Caco-2 (cell line): ENCODE results near the gene PTPRN2. TPM values are rescaled to one million over a fixed set of nuclear protein-coding genes. Genes with fewer than 3 reads are reported as not detected.

Experiments
- BruUV-seq: library from RNA; stranded (reverse); fragments of 400-500 nt; replicated peaks from 2 replicates; lab custom pipeline; 2021; lab: Mats Ljungman, UMichigan
- CTCF ChIA-PET: fragments of 300-600 bp; sonication (Branson Sonifier 250); formaldehyde crosslinking; loops from one replicate; lab custom pipeline; 2022; ENCODE audit warnings: antibody characterized with exemption; lab: Charles Lee
- POLR2A ChIA-PET: fragments of 300-600 bp; sonication (Branson Sonifier 250); formaldehyde crosslinking; loops from one replicate; lab custom pipeline; 2022; ENCODE audit warnings: antibody characterized with exemption; lab: Charles Lee
- DNase-seq, 2 experiments: peaks; one replicate each; pipeline versions ENCODE4 v3.0.0 to v3.0.0-alpha.2; 2020 to 2022
- H3K27me3 ChIP-seq: replicated peaks from 2 replicates; pipeline ENCODE4 v1.6.0; 2011; ENCODE audit warnings: low read length; ENCODE audit not compliant: control insufficient read depth, insufficient read depth
- H3K36me3 ChIP-seq: 2 replicates; pipeline ENCODE4 v1.5.1; 2011; ENCODE audit warnings: low read length; ENCODE audit not compliant: control insufficient read depth, insufficient read depth
- H3K4me1 ChIP-seq: fragments of 250-450 bp; sonication (Bioruptor Pico); 2 replicates; pipeline ENCODE4 v1.5.1; 2020; ENCODE audit warnings: mild to moderate bottlenecking
- H3K4me3 ChIP-seq: 2 replicates; pipeline ENCODE4 v1.5.1; 2011; ENCODE audit warnings: low read depth, mild to moderate bottlenecking, control low read depth, low read length
- H3K9me3 ChIP-seq: fragments of 250-450 bp; sonication (Bioruptor Pico); 2 replicates; pipeline ENCODE4 v1.5.1; 2020; ENCODE audit warnings: mild to moderate bottlenecking, moderate library complexity
- H3K27ac Mint-ChIP-seq: one replicate; pipeline ENCODE4 v1.8.0; 2022; ENCODE audit warnings: mixed read lengths; ENCODE audit not compliant: unreplicated experiment
- H3K27me3 Mint-ChIP-seq: one replicate; pipeline ENCODE4 v1.8.0; 2022; ENCODE audit warnings: mixed read lengths; ENCODE audit not compliant: insufficient read depth, unreplicated experiment
- H3K36me3 Mint-ChIP-seq: one replicate; pipeline ENCODE4 v1.8.0; 2022; ENCODE audit warnings: mild to moderate bottlenecking, mixed read lengths; ENCODE audit not compliant: insufficient read depth, unreplicated experiment
- H3K4me1 Mint-ChIP-seq: one replicate; pipeline ENCODE4 v1.8.0; 2022; ENCODE audit warnings: low read depth, mixed read lengths; ENCODE audit not compliant: unreplicated experiment
- H3K4me3 Mint-ChIP-seq: one replicate; pipeline ENCODE4 v1.8.0; 2022; ENCODE audit warnings: mild to moderate bottlenecking, moderate library complexity, mixed read lengths; ENCODE audit not compliant: unreplicated experiment
- H3K9me3 Mint-ChIP-seq: one replicate; pipeline ENCODE4 v1.8.0; 2022; ENCODE audit warnings: mixed read lengths; ENCODE audit not compliant: unreplicated experiment
- intact Hi-C: fragments of 100-400 bp; cut with micrococcal nuclease; formaldehyde crosslinking; loops from one replicate; pipeline ENCODE4 v1.10.0; 2022; ENCODE audit not compliant: unreplicated experiment
- total RNA-seq: library from RNA; stranded (reverse); gene quantifications from 2 replicates; pipeline ENCODE4 v1.2.3, GENCODE V29; 2022
- TF ChIP-seq, protein P1 (sequence below), 2 experiments: fragments of 200-600 bp in 1 of 2; IDR thresholded peaks; 1 replicate in 1 of 2; 2 replicates in 1 of 2; pipeline versions ENCODE4 v1.5.1 to v1.8.0; 2011 to 2022; ENCODE audit warnings: antibody characterized with exemption in 1 of 2, control low read depth in 1 of 2, inconsistent platforms in 1 of 2, low read depth in 1 of 2, low read length in 1 of 2, mild to moderate bottlenecking in 1 of 2, moderate library complexity in 1 of 2; ENCODE audit not compliant: insufficient read depth in 1 of 2, severe bottlenecking in 1 of 2, unreplicated experiment in 1 of 2

The PTPRN2 gene
- total RNA-seq, 1 experiment from 2014 or later: 1.4 TPM

DNA sequence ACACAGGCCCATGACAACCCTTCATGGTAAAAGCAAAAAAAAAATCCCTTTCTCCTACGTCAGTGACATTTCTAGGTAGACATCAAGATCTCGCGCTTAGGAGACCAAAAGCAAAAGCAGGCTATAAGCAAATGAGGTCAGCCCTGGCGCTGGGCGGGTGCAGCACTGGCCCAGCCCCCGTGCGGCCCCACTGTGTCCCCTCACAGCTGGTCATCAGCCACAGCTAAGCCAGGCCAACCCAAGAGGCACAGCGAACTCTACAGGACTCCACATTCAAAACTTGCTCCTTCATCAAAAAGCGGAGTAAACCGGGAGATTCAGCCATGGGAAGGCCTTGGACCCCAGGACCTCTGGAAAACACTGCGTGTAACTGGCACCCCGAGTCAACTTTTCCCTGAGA is 113.7 kb downstream of the PTPRN2 start:
- no peaks in the 10 kb centered on the region for H3K4me1 Mint-ChIP-seq
- H3K36me3 Mint-ChIP-seq: no peaks in the 10 kb centered on the region
- H3K9me3 Mint-ChIP-seq: no peaks in the 10 kb centered on the region

DNA sequence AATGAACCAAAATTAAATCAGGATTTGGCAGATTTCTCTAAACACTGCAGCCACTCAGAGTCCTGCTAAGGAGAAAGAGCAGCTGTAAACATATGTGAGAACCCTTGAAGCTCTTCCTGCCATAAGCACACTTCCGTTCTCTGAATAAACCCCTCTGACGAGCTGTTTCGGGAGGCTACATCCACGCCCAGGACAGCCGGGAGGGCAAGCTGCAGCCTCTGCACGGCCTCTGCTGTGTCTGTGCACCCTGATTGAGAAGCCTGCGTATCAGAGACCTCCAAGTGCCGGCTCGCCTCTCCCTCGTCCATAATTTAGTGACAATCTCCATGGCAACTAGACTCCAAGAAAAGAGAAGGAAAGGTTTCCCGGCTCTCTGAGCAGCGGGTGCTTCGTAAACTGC is 114.4 kb downstream of the PTPRN2 start:
- H3K4me1 Mint-ChIP-seq: no peaks in the 10 kb centered on the region
- H3K4me1 ChIP-seq: no peaks in the 10 kb centered on the region
- H3K27ac Mint-ChIP-seq: no peak overlapping the region
- no peaks in the 10 kb centered on the region for H3K9me3 Mint-ChIP-seq
- no peaks in the 10 kb centered on the region for H3K36me3 Mint-ChIP-seq
- no peaks in the 10 kb centered on the region for H3K36me3 ChIP-seq
- intact Hi-C loops: no loop called here
- TF ChIP-seq, protein P1, sequence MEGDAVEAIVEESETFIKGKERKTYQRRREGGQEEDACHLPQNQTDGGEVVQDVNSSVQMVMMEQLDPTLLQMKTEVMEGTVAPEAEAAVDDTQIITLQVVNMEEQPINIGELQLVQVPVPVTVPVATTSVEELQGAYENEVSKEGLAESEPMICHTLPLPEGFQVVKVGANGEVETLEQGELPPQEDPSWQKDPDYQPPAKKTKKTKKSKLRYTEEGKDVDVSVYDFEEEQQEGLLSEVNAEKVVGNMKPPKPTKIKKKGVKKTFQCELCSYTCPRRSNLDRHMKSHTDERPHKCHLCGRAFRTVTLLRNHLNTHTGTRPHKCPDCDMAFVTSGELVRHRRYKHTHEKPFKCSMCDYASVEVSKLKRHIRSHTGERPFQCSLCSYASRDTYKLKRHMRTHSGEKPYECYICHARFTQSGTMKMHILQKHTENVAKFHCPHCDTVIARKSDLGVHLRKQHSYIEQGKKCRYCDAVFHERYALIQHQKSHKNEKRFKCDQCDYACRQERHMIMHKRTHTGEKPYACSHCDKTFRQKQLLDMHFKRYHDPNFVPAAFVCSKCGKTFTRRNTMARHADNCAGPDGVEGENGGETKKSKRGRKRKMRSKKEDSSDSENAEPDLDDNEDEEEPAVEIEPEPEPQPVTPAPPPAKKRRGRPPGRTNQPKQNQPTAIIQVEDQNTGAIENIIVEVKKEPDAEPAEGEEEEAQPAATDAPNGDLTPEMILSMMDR (IDR thresholded peaks at IDR 0.05; ENCODE audit: insufficient read depth in 1 of 2, low read depth in 1 of 2, low read length in 1 of 2, severe bottlenecking in 1 of 2, unreplicated experiment in 1 of 2): no peak
- POLR2A ChIA-PET: no interaction called here
- H3K4me3 Mint-ChIP-seq: no peak overlapping the region
- no peaks in the 10 kb centered on the region for H3K9me3 ChIP-seq
- no peak for DNase-seq
- no peaks in the 10 kb centered on the region for H3K27me3 ChIP-seq
- H3K4me3 ChIP-seq: no peak overlapping the region
- CTCF ChIA-PET: no interaction called here
- H3K27me3 Mint-ChIP-seq: no peaks in the 10 kb centered on the region
- BruUV-seq: no TSS peak

More for the DNA sequence above, 113.7 kb downstream of the PTPRN2 start:
- intact Hi-C loops: no loop called here
- Histone ChIP-seq H3K27me3 (no peaks in the 10 kb centered on the region), H3K9me3 (no peaks in the 10 kb centered on the region), H3K4me3 (no peak overlapping the region), H3K4me1 (no peaks in the 10 kb centered on the region), H3K36me3 (no peaks in the 10 kb centered on the region)
- no peak for DNase-seq
- BruUV-seq: no TSS peak
- ChIA-PET POLR2A (no interaction called here), CTCF (no interaction called here)
- no peaks in the 10 kb centered on the region for H3K27me3 Mint-ChIP-seq
- H3K4me3 Mint-ChIP-seq: no peak overlapping the region
- H3K27ac Mint-ChIP-seq: no peak overlapping the region
- TF ChIP-seq, protein P1 (IDR thresholded peaks at IDR 0.05; ENCODE audit: insufficient read depth in 1 of 2, low read depth in 1 of 2, low read length in 1 of 2, severe bottlenecking in 1 of 2, unreplicated experiment in 1 of 2): no peak

DNA sequence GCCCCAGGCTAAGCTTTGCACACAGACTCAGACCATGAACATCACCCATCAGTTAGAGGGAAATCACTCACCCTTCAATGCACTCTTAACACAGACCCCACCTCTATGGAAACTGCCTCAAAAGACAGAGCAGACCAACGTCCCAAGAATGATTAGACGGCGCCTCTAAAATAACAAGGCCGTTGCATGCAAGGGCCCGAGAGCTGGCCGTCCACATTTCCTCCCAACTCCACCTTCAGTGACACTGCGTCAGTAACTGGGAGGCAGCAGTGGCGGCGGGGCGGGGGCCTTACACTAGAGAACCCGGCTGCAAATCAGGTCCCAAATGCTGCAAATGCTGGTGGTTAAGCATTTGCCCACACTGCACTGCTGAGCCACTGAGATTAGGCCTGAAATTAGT is 115.0 kb downstream of the PTPRN2 start:
- Histone ChIP-seq H3K27me3 (no peaks in the 10 kb centered on the region), H3K4me3 (no peak overlapping the region), H3K36me3 (no peaks in the 10 kb centered on the region), H3K9me3 (no peaks in the 10 kb centered on the region), H3K4me1 (no peaks in the 10 kb centered on the region)
- no peaks in the 10 kb centered on the region for H3K4me1 Mint-ChIP-seq
- no peaks in the 10 kb centered on the region for H3K36me3 Mint-ChIP-seq
- TF ChIP-seq, protein P1 (IDR thresholded peaks at IDR 0.05; ENCODE audit: insufficient read depth in 1 of 2, low read depth in 1 of 2, low read length in 1 of 2, severe bottlenecking in 1 of 2, unreplicated experiment in 1 of 2): no peak
- DNase-seq: no peak
- intact Hi-C loops: no loop called here
- CTCF ChIA-PET: no interaction called here
- POLR2A ChIA-PET: no interaction called here
- H3K27me3 Mint-ChIP-seq: no peaks in the 10 kb centered on the region
- H3K27ac Mint-ChIP-seq: no peak overlapping the region
- BruUV-seq: no TSS peak
- H3K9me3 Mint-ChIP-seq: no peaks in the 10 kb centered on the region
- H3K4me3 Mint-ChIP-seq: no peak overlapping the region
